Measurements from ENCODE around the gene CUL4B.
"Not testable (repeated sequence)": the region's sequence is repeated elsewhere in the genome, so short reads cannot be mapped to it uniquely, and the experiment has no call there.

The CUL4B gene

GRCh38 chrX:120512627-120513026 lies 48.1 kb downstream of the CUL4B start:
- peaks cover 0 to under 1% (median 0%) of the 10 kb centered on the region in 4 donors for H3K4me1 ChIP-seq
- TF ChIP-seq, protein P1, sequence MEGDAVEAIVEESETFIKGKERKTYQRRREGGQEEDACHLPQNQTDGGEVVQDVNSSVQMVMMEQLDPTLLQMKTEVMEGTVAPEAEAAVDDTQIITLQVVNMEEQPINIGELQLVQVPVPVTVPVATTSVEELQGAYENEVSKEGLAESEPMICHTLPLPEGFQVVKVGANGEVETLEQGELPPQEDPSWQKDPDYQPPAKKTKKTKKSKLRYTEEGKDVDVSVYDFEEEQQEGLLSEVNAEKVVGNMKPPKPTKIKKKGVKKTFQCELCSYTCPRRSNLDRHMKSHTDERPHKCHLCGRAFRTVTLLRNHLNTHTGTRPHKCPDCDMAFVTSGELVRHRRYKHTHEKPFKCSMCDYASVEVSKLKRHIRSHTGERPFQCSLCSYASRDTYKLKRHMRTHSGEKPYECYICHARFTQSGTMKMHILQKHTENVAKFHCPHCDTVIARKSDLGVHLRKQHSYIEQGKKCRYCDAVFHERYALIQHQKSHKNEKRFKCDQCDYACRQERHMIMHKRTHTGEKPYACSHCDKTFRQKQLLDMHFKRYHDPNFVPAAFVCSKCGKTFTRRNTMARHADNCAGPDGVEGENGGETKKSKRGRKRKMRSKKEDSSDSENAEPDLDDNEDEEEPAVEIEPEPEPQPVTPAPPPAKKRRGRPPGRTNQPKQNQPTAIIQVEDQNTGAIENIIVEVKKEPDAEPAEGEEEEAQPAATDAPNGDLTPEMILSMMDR (IDR thresholded peaks at IDR 0.05) = no peak
- H3K27me3 ChIP-seq = no peaks in the 10 kb centered on the region
- H3K36me3 ChIP-seq = no peaks in the 10 kb centered on the region
- no peak overlapping the region for H3K4me3 ChIP-seq
- no peak for DNase-seq
- no peak overlapping the region for H3K27ac ChIP-seq
- no peaks in the 10 kb centered on the region for H3K9me3 ChIP-seq
- intact Hi-C loops (cut with DNase I; ENCODE audit: low total_unique reads) = no loop called here

- Histone ChIP-seq H3K27me3 (no peaks in the 10 kb centered on the region), H3K4me3 (no peak overlapping the region), H3K4me1 (no peaks in the 10 kb centered on the region), H3K9me3 (no peaks in the 10 kb centered on the region), H3K36me3 (no peaks in the 10 kb centered on the region), H3K27ac (no peak overlapping the region)
- TF ChIP-seq, protein P1 (IDR thresholded peaks at IDR 0.05) = no peak
- no peak for DNase-seq
- intact Hi-C loops (cut with DNase I; ENCODE audit: low total_unique reads) = no loop called here
These were observed 48.5 kb downstream of the CUL4B start for GRCh38 chrX:120512222-120512621.

GRCh38 chrX:120504569-120504968 lies 56.2 kb downstream of the CUL4B start:
- DNase-seq = no peak
- Histone ChIP-seq H3K36me3 (no peaks in the 10 kb centered on the region), H3K4me1 (no peaks in the 10 kb centered on the region), H3K9me3 (no peaks in the 10 kb centered on the region), H3K27ac (no peak overlapping the region), H3K4me3 (no peak overlapping the region), H3K27me3 (no peaks in the 10 kb centered on the region)
- intact Hi-C loops (cut with DNase I; ENCODE audit: low total_unique reads) = loop anchor here (10.0 kb wide), 1 partner anchor 270 kb away; no protein-coding TSS in a partner anchor
- TF ChIP-seq, protein P1 (IDR thresholded peaks at IDR 0.05) = no peak

DNA sequence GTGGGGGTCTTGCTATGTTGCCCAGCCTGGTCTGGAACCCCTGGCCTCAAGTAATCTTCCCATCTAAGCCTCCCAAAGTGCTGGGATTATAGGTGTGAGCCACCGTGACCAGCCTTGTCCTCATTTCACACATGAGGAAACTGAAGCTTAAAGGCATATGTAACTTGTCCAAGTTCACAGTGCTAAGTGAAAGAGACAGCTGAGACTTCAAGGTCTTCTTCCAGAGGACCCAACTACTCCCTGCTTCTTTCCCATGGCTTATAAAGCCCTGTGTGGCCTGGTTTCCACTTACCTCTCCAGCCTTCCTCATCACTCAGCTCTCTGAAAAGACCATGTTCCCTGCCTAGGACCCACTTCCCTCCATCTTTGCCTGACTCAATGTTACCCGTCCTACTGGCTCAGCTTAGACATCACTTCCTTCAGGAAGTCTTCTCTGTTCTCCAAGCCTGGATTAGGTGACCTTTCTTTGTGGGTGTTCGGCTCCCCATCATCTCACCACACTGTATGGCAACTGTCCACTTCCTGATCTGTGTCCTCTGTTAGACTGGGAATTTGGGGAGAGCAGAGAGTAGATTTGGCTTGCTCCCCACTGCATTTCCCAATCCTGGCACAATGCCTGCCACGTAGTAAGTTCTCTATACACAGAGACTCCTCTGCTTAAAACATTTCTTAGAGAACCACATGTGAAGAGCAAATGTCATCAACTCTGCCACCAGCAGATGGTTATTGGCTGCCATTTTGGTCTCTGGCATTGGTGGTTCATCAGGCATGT lies 61.3 kb downstream of the CUL4B start:
- intact Hi-C loops (cut with DNase I; ENCODE audit: low total_unique reads) = loop anchor here (10.0 kb wide), 2 partner anchors 165 to 275 kb away; no protein-coding TSS in a partner anchor
- Histone ChIP-seq H3K4me1 (no peaks in the 10 kb centered on the region), H3K36me3 (no peaks in the 10 kb centered on the region), H3K27ac (no peak overlapping the region), H3K4me3 (no peak overlapping the region), H3K9me3 (no peaks in the 10 kb centered on the region), H3K27me3 (no peaks in the 10 kb centered on the region)
- TF ChIP-seq, protein P1 (IDR thresholded peaks at IDR 0.05) = no peak
- no peak for DNase-seq

DNA sequence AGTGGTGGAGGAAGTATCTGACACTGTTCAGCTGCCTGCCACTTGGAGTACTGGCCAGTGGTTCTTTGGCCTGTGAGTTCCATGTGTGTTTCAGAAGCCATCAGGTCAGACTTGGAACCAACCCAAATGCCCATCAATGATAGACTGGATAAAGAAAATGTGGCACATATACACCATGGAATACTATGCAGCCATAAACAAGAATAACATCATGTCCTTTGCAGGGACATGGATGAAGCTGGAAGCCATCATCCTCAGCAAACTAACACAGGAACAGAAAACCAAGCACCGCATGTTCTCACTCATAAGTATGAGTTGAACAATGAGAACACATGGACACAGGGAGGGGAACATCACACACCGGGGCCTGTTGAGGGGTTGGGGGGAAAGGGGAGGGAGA lies 70.6 kb downstream of the CUL4B start:
- not testable (repeated sequence) for H3K9me3 ChIP-seq, H3K36me3 ChIP-seq, H3K4me3 ChIP-seq, H3K27ac ChIP-seq, DNase-seq, H3K4me1 ChIP-seq, H3K27me3 ChIP-seq
- intact Hi-C loops (cut with DNase I; ENCODE audit: low total_unique reads) = loop anchor here (10.0 kb wide), 1 partner anchor 175 kb away; no protein-coding TSS in a partner anchor

DNA sequence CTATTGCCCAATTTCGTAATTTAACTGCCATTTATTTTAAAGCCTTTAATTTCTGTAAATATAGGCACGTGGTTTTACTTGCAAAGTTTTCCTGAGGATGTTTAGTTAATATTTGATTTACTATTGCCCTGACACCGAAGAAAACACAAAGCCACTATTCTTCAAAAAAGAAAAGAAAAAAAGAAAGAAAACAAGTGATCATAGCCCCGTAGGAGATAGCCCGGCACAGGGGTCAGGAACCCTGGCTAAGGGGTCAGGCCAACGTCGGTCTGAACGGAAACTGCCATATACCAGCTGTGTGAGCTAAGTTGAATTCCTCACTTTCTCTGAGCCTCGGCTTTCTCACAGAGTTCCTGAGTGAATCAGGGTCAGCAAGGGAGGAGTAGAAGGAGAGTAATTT lies 74.0 kb downstream of the CUL4B start:
- intact Hi-C loops (cut with DNase I; ENCODE audit: low total_unique reads) = no loop called here
- no peak overlapping the region for H3K4me3 ChIP-seq
- H3K27ac ChIP-seq = no peak overlapping the region
- no peaks in the 10 kb centered on the region for H3K9me3 ChIP-seq
- TF ChIP-seq, protein P1 (IDR thresholded peaks at IDR 0.05) = no peak
- no peak for DNase-seq
- H3K27me3 ChIP-seq = no peaks in the 10 kb centered on the region
- no peaks in the 10 kb centered on the region for H3K4me1 ChIP-seq
- no peaks in the 10 kb centered on the region for H3K36me3 ChIP-seq

Data from tibial artery (tissue), 4 donors.